ENCODE measurements around the gene ZMAT5. TPM values are rescaled to one million over a fixed set of nuclear protein-coding genes. Genes with fewer than 3 reads are reported as not detected.

The ZMAT5 gene
- total and polyA plus RNA-seq, 2 of the 13 experiments (the other 11 are each of a cell fraction or from before 2014, with no cell fraction given), result 20.7 to 27.8 TPM

GRCh38 chr22:29790061-29790460, 23.3 kb upstream of the ZMAT5 start:
- intact Hi-C loops (cut with micrococcal nuclease; ENCODE audit: unreplicated experiment), result no loop called here
- POLR2A ChIA-PET, result interaction anchor here (0.8 kb wide), 1 partner anchor 23 kb away, joined by 3 read pairs; the partner anchor contains the start of genes UQCR10 and ZMAT5
- BruUV-seq (replicated peaks), result no TSS peak
- Histone ChIP-seq H3K9me3 (ENCODE audit: low read length) (no peaks in the 10 kb centered on the region), H3K27ac (ENCODE audit: extremely low read length, insufficient read depth, low read length) (no peak overlapping the region), H3K4me2 (ENCODE audit: low read depth, low read length) (no peak overlapping the region), H3K27me3 (ENCODE audit: control insufficient read depth in 1 of 2, insufficient read depth in 2 of 2, low read length in 2 of 2) (no peaks in the 10 kb centered on the region), H3K9ac (ENCODE audit: insufficient read depth, low read depth, low read length) (no peak overlapping the region), H3K36me3 (replicated peaks in 1 of 2; ENCODE audit: control insufficient read depth in 1 of 2, insufficient read depth in 2 of 2, low read length in 2 of 2) (peaks cover 29 to 59% of the 10 kb centered on the region in 2 experiments), H3K4me1 (ENCODE audit: insufficient read depth, low read length) (peaks cover 28% of the 10 kb centered on the region), H2AFZ (ENCODE audit: low read length) (no peak overlapping the region), H3K4me3 (replicated peaks in 1 of 3; ENCODE audit: insufficient read depth in 1 of 3, low read depth in 2 of 3, low read length in 3 of 3) (no peak overlapping the region), H3K79me2 (ENCODE audit: insufficient read depth, low read length) (no peaks in the 10 kb centered on the region), H4K20me1 (ENCODE audit: insufficient read depth, low read length) (no peaks in the 10 kb centered on the region)
- 94% methylated on average over 5 of the region's 5 CpGs for WGBS (ENCODE audit: low lambda C conversion rate)
- FAIRE-seq (no peak), DNase-seq (ENCODE audit: low spot score) (no peak), ATAC-seq (no peak)
- TF ChIP-seq PITX1 (CRISPR knock-in tag; IDR thresholded peaks at IDR 0.05) (no peak), ZNF768 (CRISPR knock-in tag; IDR thresholded peaks at IDR 0.05) (peak; percentile 91), FOXP1 (IDR thresholded peaks at IDR 0.05) (no peak), FOXP1 (CRISPR knock-in tag; IDR thresholded peaks at IDR 0.05) (no peak)
- TF ChIP-seq, protein P1, sequence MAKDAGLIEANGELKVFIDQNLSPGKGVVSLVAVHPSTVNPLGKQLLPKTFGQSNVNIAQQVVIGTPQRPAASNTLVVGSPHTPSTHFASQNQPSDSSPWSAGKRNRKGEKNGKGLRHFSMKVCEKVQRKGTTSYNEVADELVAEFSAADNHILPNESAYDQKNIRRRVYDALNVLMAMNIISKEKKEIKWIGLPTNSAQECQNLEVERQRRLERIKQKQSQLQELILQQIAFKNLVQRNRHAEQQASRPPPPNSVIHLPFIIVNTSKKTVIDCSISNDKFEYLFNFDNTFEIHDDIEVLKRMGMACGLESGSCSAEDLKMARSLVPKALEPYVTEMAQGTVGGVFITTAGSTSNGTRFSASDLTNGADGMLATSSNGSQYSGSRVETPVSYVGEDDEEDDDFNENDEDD (CRISPR knock-in tag; IDR thresholded peaks at IDR 0.05; ENCODE audit: borderline replicate concordance), result no peak
- in situ Hi-C loops (cut with HindIII; ENCODE audit: extremely low pct_ligation_motif_present, low pct_unique_long_range_greater_than_20kb), result no loop called here
- CTCF ChIA-PET (ENCODE audit: low intra/inter-chr PET ratio, low total read pairs), result no interaction called here

GRCh38 chr22:29788339-29789279, 21.8 kb upstream of the ZMAT5 start:
- FAIRE-seq (no peak), ATAC-seq (no peak), DNase-seq (ENCODE audit: low spot score) (no peak)
- Histone ChIP-seq H3K36me3 (replicated peaks in 1 of 2; ENCODE audit: control insufficient read depth in 1 of 2, insufficient read depth in 2 of 2, low read length in 2 of 2) (peaks cover 25 to 51% of the 10 kb centered on the region in 2 experiments), H3K27ac (ENCODE audit: extremely low read length, insufficient read depth, low read length) (no peak overlapping the region), H3K9ac (ENCODE audit: insufficient read depth, low read depth, low read length) (no peak overlapping the region), H3K27me3 (ENCODE audit: control insufficient read depth in 1 of 2, insufficient read depth in 2 of 2, low read length in 2 of 2) (no peaks in the 10 kb centered on the region), H3K9me3 (ENCODE audit: low read length) (no peaks in the 10 kb centered on the region), H3K4me1 (ENCODE audit: insufficient read depth, low read length) (peaks cover 43% of the 10 kb centered on the region), H3K4me2 (ENCODE audit: low read depth, low read length) (no peak overlapping the region), H4K20me1 (ENCODE audit: insufficient read depth, low read length) (no peaks in the 10 kb centered on the region), H3K4me3 (replicated peaks in 1 of 3; ENCODE audit: insufficient read depth in 1 of 3, low read depth in 2 of 3, low read length in 3 of 3) (no peak overlapping the region), H3K79me2 (ENCODE audit: insufficient read depth, low read length) (no peaks in the 10 kb centered on the region), H2AFZ (ENCODE audit: low read length) (no peak overlapping the region)
- in situ Hi-C loops (cut with HindIII; ENCODE audit: extremely low pct_ligation_motif_present, low pct_unique_long_range_greater_than_20kb), result no loop called here
- CTCF ChIA-PET (ENCODE audit: low intra/inter-chr PET ratio, low total read pairs), result no interaction called here
- POLR2A ChIA-PET, result no interaction called here
- TF ChIP-seq AGO2 (optimal IDR thresholded peaks at IDR 0.05; ENCODE audit: low read depth, low read length), result peak; percentile 2
- TF ChIP-seq HNRNPLL (IDR thresholded peaks at IDR 0.05; ENCODE audit: low read depth, low read length, poor library complexity, severe bottlenecking), result no peak
- TSS peak; percentile 53 for BruUV-seq (replicated peaks)
- 92% methylated on average over 15 of the region's 27 CpGs for WGBS (ENCODE audit: low lambda C conversion rate)
- intact Hi-C loops (cut with micrococcal nuclease; ENCODE audit: unreplicated experiment), result no loop called here
